Measurements from ENCODE around the gene TOP2B. TPM values are rescaled to one million over a fixed set of nuclear protein-coding genes. Genes with fewer than 3 reads are reported as not detected.

Gene TOP2B
- total RNA-seq, 2 experiments from 2014 or later = 139 to 143 TPM

GRCh38 chr3:25580534-25580933 is 84.2 kb downstream of the TOP2B start:
- Mint-ChIP-seq H3K9me3 (no peaks in the 10 kb centered on the region), H3K36me3 (no peaks in the 10 kb centered on the region), H3K27ac (no peak overlapping the region), H3K4me1 (no peaks in the 10 kb centered on the region), H3K4me3 (no peak overlapping the region), H3K27me3 (no peaks in the 10 kb centered on the region)
- POLR2A ChIA-PET = no interaction called here
- ATAC-seq (ENCODE audit: low read depth) (no peak), DNase-seq (no peak)

GRCh38 chr3:25578059-25578458 is 86.6 kb downstream of the TOP2B start:
- H3K27ac Mint-ChIP-seq = no peak overlapping the region
- H3K36me3 Mint-ChIP-seq = no peaks in the 10 kb centered on the region
- ATAC-seq (ENCODE audit: low read depth) (no peak), DNase-seq (no peak)
- POLR2A ChIA-PET = no interaction called here
- no peaks in the 10 kb centered on the region for H3K9me3 Mint-ChIP-seq
- H3K27me3 Mint-ChIP-seq = no peaks in the 10 kb centered on the region
- no peaks in the 10 kb centered on the region for H3K4me1 Mint-ChIP-seq
- H3K4me3 Mint-ChIP-seq = no peak overlapping the region

- H3K27ac Mint-ChIP-seq = no peak overlapping the region
- no peak overlapping the region for H3K4me3 Mint-ChIP-seq
- no peaks in the 10 kb centered on the region for H3K9me3 Mint-ChIP-seq
- no peaks in the 10 kb centered on the region for H3K27me3 Mint-ChIP-seq
- POLR2A ChIA-PET = no interaction called here
- ATAC-seq (ENCODE audit: low read depth) = no peak
- no peaks in the 10 kb centered on the region for H3K36me3 Mint-ChIP-seq
- no peaks in the 10 kb centered on the region for H3K4me1 Mint-ChIP-seq
- DNase-seq = no peak
Measured at GRCh38 chr3:25576831-25577454, 87.8 kb downstream of the TOP2B start.

GRCh38 chr3:25576146-25576545 is 88.6 kb downstream of the TOP2B start:
- no peak overlapping the region for H3K4me3 Mint-ChIP-seq
- no peaks in the 10 kb centered on the region for H3K4me1 Mint-ChIP-seq
- DNase-seq = no peak
- H3K27ac Mint-ChIP-seq = no peak overlapping the region
- ATAC-seq (ENCODE audit: low read depth) = no peak
- no peaks in the 10 kb centered on the region for H3K27me3 Mint-ChIP-seq
- POLR2A ChIA-PET = no interaction called here
- no peaks in the 10 kb centered on the region for H3K36me3 Mint-ChIP-seq
- no peaks in the 10 kb centered on the region for H3K9me3 Mint-ChIP-seq

- ATAC-seq (ENCODE audit: low read depth) (no peak), DNase-seq (no peak)
- no peaks in the 10 kb centered on the region for H3K4me1 Mint-ChIP-seq
- H3K27me3 Mint-ChIP-seq = no peaks in the 10 kb centered on the region
- no peaks in the 10 kb centered on the region for H3K36me3 Mint-ChIP-seq
- no peak overlapping the region for H3K4me3 Mint-ChIP-seq
- POLR2A ChIA-PET = no interaction called here
- H3K27ac Mint-ChIP-seq = no peak overlapping the region
- H3K9me3 Mint-ChIP-seq = no peaks in the 10 kb centered on the region
Measured at GRCh38 chr3:25575001-25575400, 89.7 kb downstream of the TOP2B start.

- ATAC-seq (ENCODE audit: low read depth) = no peak
- no peak for DNase-seq
- no peaks in the 10 kb centered on the region for H3K9me3 Mint-ChIP-seq
- H3K4me1 Mint-ChIP-seq = no peaks in the 10 kb centered on the region
- H3K4me3 Mint-ChIP-seq = no peak overlapping the region
- POLR2A ChIA-PET = no interaction called here
- H3K27me3 Mint-ChIP-seq = no peaks in the 10 kb centered on the region
- no peaks in the 10 kb centered on the region for H3K36me3 Mint-ChIP-seq
- no peak overlapping the region for H3K27ac Mint-ChIP-seq
Measured at GRCh38 chr3:25574172-25574765, 90.4 kb downstream of the TOP2B start.

- H3K4me3 Mint-ChIP-seq = no peak overlapping the region
- POLR2A ChIA-PET = no interaction called here
- H3K9me3 Mint-ChIP-seq = no peaks in the 10 kb centered on the region
- DNase-seq (no peak), ATAC-seq (ENCODE audit: low read depth) (no peak)
- no peaks in the 10 kb centered on the region for H3K27me3 Mint-ChIP-seq
- no peak overlapping the region for H3K27ac Mint-ChIP-seq
- no peaks in the 10 kb centered on the region for H3K4me1 Mint-ChIP-seq
- H3K36me3 Mint-ChIP-seq = no peaks in the 10 kb centered on the region
Measured at GRCh38 chr3:25573386-25574171, 91.1 kb downstream of the TOP2B start.

- DNase-seq = no peak
- ATAC-seq (ENCODE audit: low read depth) = no peak
- no peaks in the 10 kb centered on the region for H3K27me3 Mint-ChIP-seq
- no peaks in the 10 kb centered on the region for H3K36me3 Mint-ChIP-seq
- POLR2A ChIA-PET = no interaction called here
- no peaks in the 10 kb centered on the region for H3K4me1 Mint-ChIP-seq
- H3K4me3 Mint-ChIP-seq = no peak overlapping the region
- no peaks in the 10 kb centered on the region for H3K9me3 Mint-ChIP-seq
- no peak overlapping the region for H3K27ac Mint-ChIP-seq
Measured at GRCh38 chr3:25572919-25573385, 91.8 kb downstream of the TOP2B start.

GRCh38 chr3:25572336-25572735 is 92.4 kb downstream of the TOP2B start:
- no peak overlapping the region for H3K4me3 Mint-ChIP-seq
- no peak for DNase-seq
- H3K4me1 Mint-ChIP-seq = no peaks in the 10 kb centered on the region
- POLR2A ChIA-PET = no interaction called here
- no peak overlapping the region for H3K27ac Mint-ChIP-seq
- H3K27me3 Mint-ChIP-seq = no peaks in the 10 kb centered on the region
- ATAC-seq (ENCODE audit: low read depth) = no peak
- no peaks in the 10 kb centered on the region for H3K36me3 Mint-ChIP-seq
- no peaks in the 10 kb centered on the region for H3K9me3 Mint-ChIP-seq

- Mint-ChIP-seq H3K27ac (no peak overlapping the region), H3K4me1 (no peaks in the 10 kb centered on the region), H3K27me3 (no peaks in the 10 kb centered on the region), H3K4me3 (no peak overlapping the region), H3K36me3 (no peaks in the 10 kb centered on the region), H3K9me3 (no peaks in the 10 kb centered on the region)
- POLR2A ChIA-PET = no interaction called here
- no peak for DNase-seq
- ATAC-seq (ENCODE audit: low read depth) = no peak
Measured at GRCh38 chr3:25571285-25571684, 93.4 kb downstream of the TOP2B start.

GRCh38 chr3:25568525-25569078 is 96.1 kb downstream of the TOP2B start:
- H3K4me1 Mint-ChIP-seq = no peaks in the 10 kb centered on the region
- DNase-seq (no peak), ATAC-seq (ENCODE audit: low read depth) (no peak)
- no peak overlapping the region for H3K4me3 Mint-ChIP-seq
- no peaks in the 10 kb centered on the region for H3K27me3 Mint-ChIP-seq
- H3K36me3 Mint-ChIP-seq = no peaks in the 10 kb centered on the region
- POLR2A ChIA-PET = no interaction called here
- no peaks in the 10 kb centered on the region for H3K9me3 Mint-ChIP-seq
- H3K27ac Mint-ChIP-seq = no peak overlapping the region

- H3K36me3 Mint-ChIP-seq = no peaks in the 10 kb centered on the region
- no peak overlapping the region for H3K27ac Mint-ChIP-seq
- POLR2A ChIA-PET = no interaction called here
- H3K27me3 Mint-ChIP-seq = peaks cover 6% of the 10 kb centered on the region
- no peak for ATAC-seq (ENCODE audit: low read depth)
- no peaks in the 10 kb centered on the region for H3K4me1 Mint-ChIP-seq
- DNase-seq = no peak
- no peaks in the 10 kb centered on the region for H3K9me3 Mint-ChIP-seq
- H3K4me3 Mint-ChIP-seq = no peak overlapping the region
Measured at GRCh38 chr3:25567806-25568524, 96.7 kb downstream of the TOP2B start.

GRCh38 chr3:25567388-25567787 is 97.3 kb downstream of the TOP2B start:
- POLR2A ChIA-PET = no interaction called here

More at GRCh38 chr3:25567388-25567787, 97.3 kb downstream of the TOP2B start:
- Mint-ChIP-seq H3K4me3 (no peak overlapping the region), H3K9me3 (no peaks in the 10 kb centered on the region), H3K4me1 (no peaks in the 10 kb centered on the region), H3K27me3 (peaks cover 6% of the 10 kb centered on the region), H3K27ac (no peak overlapping the region), H3K36me3 (no peaks in the 10 kb centered on the region)
- ATAC-seq (ENCODE audit: low read depth) = no peak
- DNase-seq = no peak

All from activated naive CD8-positive, alpha-beta T cell treated with anti-CD3 and anti-CD28 coated beads, Interleukin-2, amount 10 ng/mL, durations not matched to agents 7 days and 5 days (primary cell).